Loucy (cell line): ENCODE measurements around the gene KDM7A.

ENCODE experiments used
- H2AFZ ChIP-seq: fragments of 200-600 bp; sonication (generic); 2 replicates; pipeline ENCODE4 v1.6.0; 2016; ENCODE audit warnings: antibody characterized with exemption, mild to moderate bottlenecking, low read length, moderate library complexity
- H3F3A ChIP-seq: fragments of 200-600 bp; 2 replicates; pipeline ENCODE4 v1.6.0; 2016; ENCODE audit warnings: antibody characterized with exemption, low read depth, mild to moderate bottlenecking
- H3K27me3 ChIP-seq: fragments of 200-600 bp; sonication (generic); 2 replicates; pipeline ENCODE4 v1.6.1; 2014; ENCODE audit warnings: low read length, mild to moderate bottlenecking; ENCODE audit not compliant: insufficient read depth, poor library complexity, severe bottlenecking
- H3K36me3 ChIP-seq: fragments of 200-600 bp; sonication (generic); 2 replicates; pipeline ENCODE4 v1.6.1; 2016; ENCODE audit warnings: low read length; ENCODE audit not compliant: insufficient read depth
- H3K4me1 ChIP-seq: fragments of 200-600 bp; sonication (generic); 2 replicates; pipeline ENCODE4 v1.5.1; 2014; ENCODE audit warnings: low read length, mild to moderate bottlenecking; ENCODE audit not compliant: insufficient read depth, poor library complexity, severe bottlenecking
- H3K4me2 ChIP-seq: fragments of 200-600 bp; sonication (generic); 2 replicates; pipeline ENCODE4 v1.6.0; 2014; ENCODE audit warnings: antibody characterized with exemption, low read length, low read depth, mild to moderate bottlenecking; ENCODE audit not compliant: poor library complexity, severe bottlenecking
- H3K4me3 ChIP-seq: fragments of 200-600 bp; sonication (generic); 2 replicates; pipeline ENCODE4 v1.5.1; 2014; ENCODE audit warnings: low read length, mild to moderate bottlenecking, mixed read lengths; ENCODE audit not compliant: poor library complexity, severe bottlenecking
- H3K79me2 ChIP-seq: fragments of 200-600 bp; sonication (generic); 2 replicates; pipeline ENCODE4 v1.6.1; 2014; ENCODE audit warnings: low read length; ENCODE audit not compliant: insufficient read depth
- H3K9ac ChIP-seq: fragments of 200-600 bp; sonication (generic); 2 replicates; pipeline ENCODE4 v1.6.0; 2014; ENCODE audit warnings: mild to moderate bottlenecking, low read depth, low read length, moderate library complexity; ENCODE audit not compliant: poor library complexity, severe bottlenecking
- H3K9me2 ChIP-seq: fragments of 200-600 bp; sonication (generic); replicated peaks from 2 replicates; pipeline ENCODE4 v1.6.1; 2016; ENCODE audit warnings: low read depth, low read length, mixed read lengths
- H3K9me3 ChIP-seq: fragments of 200-600 bp; sonication (generic); 2 replicates; pipeline ENCODE4 v1.6.1; 2014; ENCODE audit warnings: mild to moderate bottlenecking, antibody characterized with exemption, low read length, low read depth; ENCODE audit not compliant: insufficient read depth
- H4K20me1 ChIP-seq: fragments of 200-600 bp; sonication (generic); 2 replicates; pipeline ENCODE4 v1.6.0; 2014; ENCODE audit warnings: antibody characterized with exemption, low read length, mild to moderate bottlenecking; ENCODE audit not compliant: insufficient read depth, poor library complexity, severe bottlenecking
- EZH2phosphoT487 ChIP-seq: fragments of 200-600 bp; IDR thresholded peaks from 2 replicates; pipeline ENCODE4 v1.6.1; 2018; ENCODE audit warnings: antibody characterized with exemption, mild to moderate bottlenecking, moderate library complexity, borderline replicate concordance
- TF ChIP-seq, protein P1 (sequence below): fragments of 200-600 bp; sonication (generic); conservative IDR thresholded peaks from 2 replicates; pipeline ENCODE4 v1.5.1; 2014; ENCODE audit warnings: mild to moderate bottlenecking, antibody characterized with exemption, low read length

KDM7A gene

DNA sequence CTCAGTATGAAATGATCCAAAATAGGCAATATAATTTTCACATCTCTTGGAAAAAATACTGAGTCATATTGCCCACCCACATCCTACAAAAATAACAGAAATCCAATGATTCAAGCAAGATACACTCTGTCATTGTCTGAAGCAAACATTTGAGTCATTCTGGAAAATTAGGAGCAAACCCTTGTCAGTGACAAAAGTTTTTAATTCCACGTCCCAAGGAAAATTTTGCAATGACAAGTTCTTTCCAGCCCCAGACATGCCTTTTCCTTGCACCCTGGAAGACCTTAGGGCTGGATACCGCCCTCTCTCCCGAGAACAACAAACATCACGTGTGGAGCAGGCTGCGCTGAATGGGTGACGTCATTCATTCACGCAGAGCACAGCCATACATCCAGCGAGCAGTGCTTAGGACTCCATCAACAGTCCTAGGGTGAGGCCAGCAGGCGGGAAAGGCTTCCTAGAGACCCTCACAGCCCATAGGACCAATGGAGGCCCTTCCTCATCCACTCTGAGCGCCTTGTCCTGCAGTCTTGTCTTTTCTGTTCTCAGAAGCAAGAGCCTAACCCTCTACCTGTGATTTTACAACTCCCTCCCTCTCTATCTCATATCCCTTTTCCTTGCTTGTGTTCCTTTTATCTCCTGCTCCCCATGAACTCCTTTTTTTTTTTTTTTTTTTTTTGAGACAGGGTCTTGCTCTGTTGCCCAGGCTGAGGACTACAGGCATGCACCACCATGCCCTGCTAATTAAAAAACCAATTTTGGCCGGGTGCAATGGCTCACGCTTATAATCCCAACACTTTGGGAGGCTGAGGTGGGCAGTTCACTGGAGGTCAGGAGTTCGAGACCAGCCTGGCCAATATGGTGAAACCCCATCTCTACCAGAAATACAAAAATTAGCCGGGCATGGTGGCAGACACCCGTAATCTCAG lies 23.5 kb upstream of the KDM7A start:
- Histone ChIP-seq H3K36me3 (no peaks in the 10 kb centered on the region), H3K9me2 (no peaks in the 10 kb centered on the region), H2AFZ (no peak overlapping the region), H4K20me1 (no peaks in the 10 kb centered on the region), H3K4me1 (no peaks in the 10 kb centered on the region), H3K27me3 (no peaks in the 10 kb centered on the region), H3K4me3 (no peak overlapping the region), H3K79me2 (no peaks in the 10 kb centered on the region), H3K4me2 (no peak overlapping the region), H3K9me3 (no peaks in the 10 kb centered on the region), H3K9ac (no peak overlapping the region), H3F3A (no peaks in the 10 kb centered on the region)
- TF ChIP-seq, protein P1, sequence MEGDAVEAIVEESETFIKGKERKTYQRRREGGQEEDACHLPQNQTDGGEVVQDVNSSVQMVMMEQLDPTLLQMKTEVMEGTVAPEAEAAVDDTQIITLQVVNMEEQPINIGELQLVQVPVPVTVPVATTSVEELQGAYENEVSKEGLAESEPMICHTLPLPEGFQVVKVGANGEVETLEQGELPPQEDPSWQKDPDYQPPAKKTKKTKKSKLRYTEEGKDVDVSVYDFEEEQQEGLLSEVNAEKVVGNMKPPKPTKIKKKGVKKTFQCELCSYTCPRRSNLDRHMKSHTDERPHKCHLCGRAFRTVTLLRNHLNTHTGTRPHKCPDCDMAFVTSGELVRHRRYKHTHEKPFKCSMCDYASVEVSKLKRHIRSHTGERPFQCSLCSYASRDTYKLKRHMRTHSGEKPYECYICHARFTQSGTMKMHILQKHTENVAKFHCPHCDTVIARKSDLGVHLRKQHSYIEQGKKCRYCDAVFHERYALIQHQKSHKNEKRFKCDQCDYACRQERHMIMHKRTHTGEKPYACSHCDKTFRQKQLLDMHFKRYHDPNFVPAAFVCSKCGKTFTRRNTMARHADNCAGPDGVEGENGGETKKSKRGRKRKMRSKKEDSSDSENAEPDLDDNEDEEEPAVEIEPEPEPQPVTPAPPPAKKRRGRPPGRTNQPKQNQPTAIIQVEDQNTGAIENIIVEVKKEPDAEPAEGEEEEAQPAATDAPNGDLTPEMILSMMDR: no peak
- TF ChIP-seq EZH2phosphoT487: no peak

DNA sequence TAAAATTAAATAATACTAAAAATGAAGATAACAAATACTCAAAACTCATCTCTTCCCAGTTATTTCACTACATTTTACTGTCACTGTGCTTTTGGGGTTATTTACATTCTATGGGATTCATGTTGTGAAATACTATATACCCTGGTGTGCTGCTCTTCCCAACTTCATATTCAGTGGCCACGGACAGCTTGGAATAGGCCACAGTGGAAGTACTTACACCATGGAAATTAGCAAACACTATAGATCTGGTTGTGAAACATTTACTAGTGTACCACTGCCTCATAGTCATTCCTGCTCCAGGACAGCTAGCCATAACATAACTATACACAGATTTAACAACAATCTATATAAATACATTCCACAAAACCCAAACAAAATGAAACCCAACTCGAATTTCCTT lies 21.2 kb upstream of the KDM7A start:
- Histone ChIP-seq H3K4me2 (no peak overlapping the region), H2AFZ (no peak overlapping the region), H3K79me2 (no peaks in the 10 kb centered on the region), H3K9ac (no peak overlapping the region), H3F3A (no peaks in the 10 kb centered on the region), H3K4me1 (no peaks in the 10 kb centered on the region), H3K4me3 (no peak overlapping the region), H3K9me3 (no peaks in the 10 kb centered on the region), H3K9me2 (no peaks in the 10 kb centered on the region), H4K20me1 (no peaks in the 10 kb centered on the region), H3K27me3 (no peaks in the 10 kb centered on the region), H3K36me3 (no peaks in the 10 kb centered on the region)
- TF ChIP-seq, protein P1: no peak
- no peak for TF ChIP-seq EZH2phosphoT487

DNA sequence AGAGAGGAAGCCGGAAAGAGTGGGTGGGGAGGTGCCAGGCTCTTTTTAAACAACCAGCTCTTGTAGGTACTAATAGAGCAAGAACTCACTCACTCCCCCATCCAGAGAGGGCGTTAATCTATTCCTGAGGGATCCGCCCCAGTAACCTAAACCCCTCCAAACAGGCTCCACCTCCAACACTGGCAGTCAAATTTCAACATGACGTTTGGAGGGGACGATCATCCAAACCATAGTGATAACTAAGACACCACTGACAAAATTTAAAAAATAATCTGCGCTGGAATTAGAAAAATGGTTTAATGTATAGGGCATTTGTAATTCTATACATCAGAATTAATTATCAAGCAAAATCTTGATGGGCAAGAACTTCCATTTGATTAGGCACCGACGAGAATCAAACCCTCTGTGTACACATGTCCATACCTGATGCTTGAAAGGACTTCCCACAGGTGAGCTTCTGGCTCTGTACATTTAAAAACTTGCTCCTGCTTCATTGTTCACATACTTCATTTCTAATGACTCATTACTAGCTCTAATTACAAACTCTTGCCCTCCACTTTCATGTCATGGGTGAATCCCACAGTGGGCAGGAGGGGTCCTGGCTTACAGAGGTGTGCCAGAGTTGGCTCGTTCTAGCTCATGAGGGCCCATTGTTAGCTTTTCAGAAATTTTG lies 20.6 kb upstream of the KDM7A start:
- Histone ChIP-seq H3K79me2 (no peaks in the 10 kb centered on the region), H4K20me1 (no peaks in the 10 kb centered on the region), H3K36me3 (no peaks in the 10 kb centered on the region), H3K9ac (no peak overlapping the region), H3K9me2 (no peaks in the 10 kb centered on the region), H3K27me3 (no peaks in the 10 kb centered on the region), H2AFZ (no peak overlapping the region), H3K9me3 (no peaks in the 10 kb centered on the region), H3K4me3 (no peak overlapping the region), H3K4me2 (no peak overlapping the region), H3F3A (no peaks in the 10 kb centered on the region), H3K4me1 (no peaks in the 10 kb centered on the region)
- TF ChIP-seq, protein P1: no peak
- no peak for TF ChIP-seq EZH2phosphoT487
